ENCODE data around the gene PLXNB2. TPM values are rescaled to one million over a fixed set of nuclear protein-coding genes. Genes with fewer than 3 reads are reported as not detected.

The PLXNB2 gene
- polyA plus RNA-seq, 3 donors, result 38.2 to 368 (median 70.5) TPM

GRCh38 chr22:50318356-50318697, 10.9 kb upstream of the PLXNB2 start:
- TF ChIP-seq CTCF (IDR thresholded peaks at IDR 0.05), result no peak
- Histone ChIP-seq H3K79me2 (ENCODE audit: insufficient read depth, low read length) (peaks cover 11% of the 10 kb centered on the region), H3K9ac (ENCODE audit: insufficient read depth, low read length, poor library complexity, severe bottlenecking) (no peak overlapping the region), H3K27me3 (ENCODE audit: control insufficient read depth in 2 of 2, insufficient read depth in 2 of 2, low read length in 2 of 2) (no peaks in the 10 kb centered on the region), H4K20me1 (ENCODE audit: insufficient read depth, low read length) (no peaks in the 10 kb centered on the region), H3K9me3 (replicated peaks in 1 of 2; ENCODE audit: control insufficient read depth in 1 of 2, insufficient read depth in 1 of 2, low read length in 2 of 2) (no peaks in the 10 kb centered on the region), H3K4me2 (replicated peaks; ENCODE audit: extremely low read depth, low read length, poor library complexity, severe bottlenecking) (no peak overlapping the region), H3K4me3 (replicated peaks in 1 of 3; ENCODE audit: low read depth in 2 of 3, low read length in 3 of 3) (no peak overlapping the region), H3K4me1 (ENCODE audit: control insufficient read depth in 1 of 2, insufficient read depth in 2 of 2, low read length in 2 of 2) (peaks cover 20 to 22% of the 10 kb centered on the region in 2 donors), H2AFZ (ENCODE audit: insufficient read depth, low read depth, low read length, poor library complexity, severe bottlenecking) (no peak overlapping the region), H3K27ac (ENCODE audit: low read depth in 1 of 2, low read length in 2 of 2) (no peak overlapping the region), H3K36me3 (replicated peaks in 1 of 2; ENCODE audit: control insufficient read depth in 1 of 2, insufficient read depth in 2 of 2, low read length in 2 of 2) (no peaks in the 10 kb centered on the region)
- Mint-ChIP-seq H3K36me3 (peaks cover 0 to 2% of the 10 kb centered on the region in 2 donors), H3K27ac (no peak overlapping the region), H3K4me3 (no peak overlapping the region), H3K27me3 (ENCODE audit: low read depth in 3 of 3) (peaks cover 3 to 10% (median 4%) of the 10 kb centered on the region in 3 donors), H3K9me3 (no peaks in the 10 kb centered on the region), H3K4me1 (peaks cover 20% of the 10 kb centered on the region)
- intact Hi-C loops (cut with micrococcal nuclease), result no loop called here
- DNase-seq, result no peak
- WGBS (ENCODE audit: insufficient coverage), result 76% methylated on average over 6 of the region's 7 CpGs

- no peak overlapping the region for H2AFZ ChIP-seq (ENCODE audit: insufficient read depth, low read depth, low read length, poor library complexity, severe bottlenecking)
- peaks cover 11% of the 10 kb centered on the region for H3K79me2 ChIP-seq (ENCODE audit: insufficient read depth, low read length)
- no peaks in the 10 kb centered on the region for H3K36me3 ChIP-seq (replicated peaks in 1 of 2; ENCODE audit: control insufficient read depth in 1 of 2, insufficient read depth in 2 of 2, low read length in 2 of 2)
- no peaks in the 10 kb centered on the region for H3K9me3 Mint-ChIP-seq
- WGBS (ENCODE audit: insufficient coverage), result 95% methylated on average over 7 of the region's 7 CpGs
- H3K27ac ChIP-seq (ENCODE audit: low read depth in 1 of 2, low read length in 2 of 2), result no peak overlapping the region
- no peak overlapping the region for H3K4me2 ChIP-seq (replicated peaks; ENCODE audit: extremely low read depth, low read length, poor library complexity, severe bottlenecking)
- H3K27ac Mint-ChIP-seq, result no peak overlapping the region
- peaks cover 20% of the 10 kb centered on the region for H3K4me1 Mint-ChIP-seq
- no peak for TF ChIP-seq CTCF (IDR thresholded peaks at IDR 0.05)
- no peak overlapping the region for H3K4me3 ChIP-seq (replicated peaks in 1 of 3; ENCODE audit: low read depth in 2 of 3, low read length in 3 of 3)
- no peak overlapping the region for H3K4me3 Mint-ChIP-seq
- H3K4me1 ChIP-seq (ENCODE audit: control insufficient read depth in 1 of 2, insufficient read depth in 2 of 2, low read length in 2 of 2), result peaks cover 22 to 25% of the 10 kb centered on the region in 2 donors
- H3K27me3 Mint-ChIP-seq (ENCODE audit: low read depth in 3 of 3), result peaks cover 3 to 8% (median 4%) of the 10 kb centered on the region in 3 donors
- intact Hi-C loops (cut with micrococcal nuclease), result loop anchor here in 1 of 2 donors (2.0 kb wide), 1 partner anchor 15 kb away; no protein-coding TSS in a partner anchor
- peaks cover 0 to 2% of the 10 kb centered on the region in 2 donors for H3K36me3 Mint-ChIP-seq
- H3K9me3 ChIP-seq (replicated peaks in 1 of 2; ENCODE audit: control insufficient read depth in 1 of 2, insufficient read depth in 1 of 2, low read length in 2 of 2), result no peaks in the 10 kb centered on the region
- no peak overlapping the region for H3K9ac ChIP-seq (ENCODE audit: insufficient read depth, low read length, poor library complexity, severe bottlenecking)
- H4K20me1 ChIP-seq (ENCODE audit: insufficient read depth, low read length), result no peaks in the 10 kb centered on the region
- H3K27me3 ChIP-seq (ENCODE audit: control insufficient read depth in 2 of 2, insufficient read depth in 2 of 2, low read length in 2 of 2), result no peaks in the 10 kb centered on the region
- DNase-seq, result no peak
These were observed 10.2 kb upstream of the PLXNB2 start for GRCh38 chr22:50317674-50318073.
